Stimulated activated memory B cell treated with anti-CD40 and anti-IgM and Interleukin-4, amounts not matched to agents 10 μg/mL and 1 μg/mL and 100 μg/mL, for 72 hours (primary cell): ENCODE results near the gene C12orf60.
"Not testable (repeated sequence)": the region's sequence is repeated elsewhere in the genome, so short reads cannot be mapped to it uniquely, and the experiment has no call there.

Source experiments
- ATAC-seq: fragments of 150-1000 bp; cut with Tn5 transposase; 2 replicates; pipeline ENCODE4 v1.10.0; 2021
- H3K27ac Mint-ChIP-seq: one replicate; pipeline ENCODE4 v1.8.0; 2022; ENCODE audit warnings: mild to moderate bottlenecking, mixed read lengths
- H3K27me3 Mint-ChIP-seq: one replicate; pipeline ENCODE4 v1.8.0; 2022; ENCODE audit warnings: mixed read lengths
- H3K36me3 Mint-ChIP-seq: one replicate; pipeline ENCODE4 v1.8.0; 2022; ENCODE audit warnings: mixed read lengths
- H3K4me1 Mint-ChIP-seq: one replicate; pipeline ENCODE4 v1.8.0; 2022; ENCODE audit warnings: mixed read lengths
- H3K4me3 Mint-ChIP-seq: one replicate; pipeline ENCODE4 v1.8.0; 2022; ENCODE audit warnings: mild to moderate bottlenecking, moderate library complexity, mixed read lengths
- H3K9me3 Mint-ChIP-seq: one replicate; pipeline ENCODE4 v1.8.0; 2022; ENCODE audit warnings: mixed read lengths

C12orf60 gene

GRCh38 chr12:14803011-14803829, at the start of gene C12orf60, which contains the start of gene WBP11:
Gene C12orf60 (plus strand): TSS chr12:14803670. CDS start chr12:14822936, 19,266 bp downstream.
Gene WBP11 (minus strand): TSS chr12:14803478. CDS start chr12:14801383, 2,095 bp downstream.
- Mint-ChIP-seq H3K9me3 (no peaks in the 10 kb centered on the region), H3K36me3 (peaks cover 13% of the 10 kb centered on the region), H3K4me1 (peaks cover 12% of the 10 kb centered on the region), H3K27ac (no peak within 1 kb of the TSS), H3K4me3 (no peak within 1 kb of the TSS), H3K27me3 (no peaks in the 10 kb centered on the region)
- ATAC-seq, result peak; percentile 100

GRCh38 chr12:14756334-14757143, 46.9 kb upstream of the C12orf60 start:
- H3K4me1 Mint-ChIP-seq, result peaks cover 24% of the 10 kb centered on the region
- no peaks in the 10 kb centered on the region for H3K27me3 Mint-ChIP-seq
- H3K4me3 Mint-ChIP-seq, result no peak overlapping the region
- no peak for ATAC-seq
- H3K27ac Mint-ChIP-seq, result no peak overlapping the region
- peaks cover 54% of the 10 kb centered on the region for H3K36me3 Mint-ChIP-seq
- H3K9me3 Mint-ChIP-seq, result peaks cover 5% of the 10 kb centered on the region

GRCh38 chr12:14759711-14760280, 43.7 kb upstream of the C12orf60 start:
- H3K4me3 Mint-ChIP-seq, ATAC-seq, H3K27me3 Mint-ChIP-seq, H3K27ac Mint-ChIP-seq, H3K9me3 Mint-ChIP-seq: not testable (repeated sequence)
- H3K36me3 Mint-ChIP-seq, result peaks cover 72% of the 10 kb centered on the region
- peaks cover 28% of the 10 kb centered on the region for H3K4me1 Mint-ChIP-seq

GRCh38 chr12:14765398-14765797, 38.1 kb upstream of the C12orf60 start:
- peaks cover 80% of the 10 kb centered on the region for H3K36me3 Mint-ChIP-seq
- H3K9me3 Mint-ChIP-seq, result peaks cover 9% of the 10 kb centered on the region
- no peak overlapping the region for H3K27ac Mint-ChIP-seq
- no peak for ATAC-seq
- H3K4me3 Mint-ChIP-seq, result no peak overlapping the region
- peaks cover 23% of the 10 kb centered on the region for H3K4me1 Mint-ChIP-seq
- H3K27me3 Mint-ChIP-seq, result no peaks in the 10 kb centered on the region

- ATAC-seq, H3K4me3 Mint-ChIP-seq, H3K27ac Mint-ChIP-seq, H3K9me3 Mint-ChIP-seq, H3K27me3 Mint-ChIP-seq: not testable (repeated sequence)
- H3K4me1 Mint-ChIP-seq, result peaks cover 26% of the 10 kb centered on the region
- peaks cover 74% of the 10 kb centered on the region for H3K36me3 Mint-ChIP-seq
These were observed 37.5 kb upstream of the C12orf60 start for GRCh38 chr12:14766020-14766419.

- peaks cover 9% of the 10 kb centered on the region for H3K9me3 Mint-ChIP-seq
- no peaks in the 10 kb centered on the region for H3K27me3 Mint-ChIP-seq
- peaks cover 33% of the 10 kb centered on the region for H3K4me1 Mint-ChIP-seq
- no peak for ATAC-seq
- peaks cover 66% of the 10 kb centered on the region for H3K36me3 Mint-ChIP-seq
- H3K4me3 Mint-ChIP-seq, result no peak overlapping the region
- peak overlapping the region; percentile 46 for H3K27ac Mint-ChIP-seq
These were observed 36.7 kb upstream of the C12orf60 start for GRCh38 chr12:14766649-14767215.

- H3K9me3 Mint-ChIP-seq, result peaks cover 9% of the 10 kb centered on the region
- H3K27ac Mint-ChIP-seq, result peak overlapping the region; percentile 46
- H3K27me3 Mint-ChIP-seq, result no peaks in the 10 kb centered on the region
- H3K4me3 Mint-ChIP-seq, result no peak overlapping the region
- H3K4me1 Mint-ChIP-seq, result peaks cover 38% of the 10 kb centered on the region
- ATAC-seq, result no peak
- H3K36me3 Mint-ChIP-seq, result peaks cover 58% of the 10 kb centered on the region
These were observed 35.9 kb upstream of the C12orf60 start for GRCh38 chr12:14767617-14768016.

- Mint-ChIP-seq H3K4me1 (peaks cover 35% of the 10 kb centered on the region), H3K27ac (peak overlapping the region; percentile 99), H3K4me3 (peak overlapping the region; percentile 97), H3K9me3 (peaks cover 8% of the 10 kb centered on the region), H3K36me3 (peaks cover 53% of the 10 kb centered on the region), H3K27me3 (no peaks in the 10 kb centered on the region)
- ATAC-seq, result no peak
These were observed 34.6 kb upstream of the C12orf60 start for GRCh38 chr12:14768823-14769405.

- Mint-ChIP-seq H3K9me3 (peaks cover 7% of the 10 kb centered on the region), H3K4me3 (peak overlapping the region; percentile 97), H3K27me3 (no peaks in the 10 kb centered on the region), H3K27ac (peak overlapping the region; percentile 99), H3K36me3 (peaks cover 47% of the 10 kb centered on the region), H3K4me1 (peaks cover 35% of the 10 kb centered on the region)
- ATAC-seq, result peak; percentile 0
These were observed 34.0 kb upstream of the C12orf60 start for GRCh38 chr12:14769466-14769968.

GRCh38 chr12:14769969-14770495, 33.4 kb upstream of the C12orf60 start:
- peak overlapping the region; percentile 97 for H3K4me3 Mint-ChIP-seq
- peaks cover 42% of the 10 kb centered on the region for H3K36me3 Mint-ChIP-seq
- peak; percentile 83 for ATAC-seq
- H3K27ac Mint-ChIP-seq, result peak overlapping the region; percentile 99
- H3K9me3 Mint-ChIP-seq, result peaks cover 7% of the 10 kb centered on the region
- H3K4me1 Mint-ChIP-seq, result peaks cover 40% of the 10 kb centered on the region
- H3K27me3 Mint-ChIP-seq, result no peaks in the 10 kb centered on the region

- H3K27ac Mint-ChIP-seq, result peak overlapping the region; percentile 99
- peaks cover 47% of the 10 kb centered on the region for H3K4me1 Mint-ChIP-seq
- peak overlapping the region; percentile 97 for H3K4me3 Mint-ChIP-seq
- peak; percentile 61 for ATAC-seq
- H3K9me3 Mint-ChIP-seq, result peaks cover 3% of the 10 kb centered on the region
- no peaks in the 10 kb centered on the region for H3K27me3 Mint-ChIP-seq
- H3K36me3 Mint-ChIP-seq, result peaks cover 35% of the 10 kb centered on the region
These were observed 32.7 kb upstream of the C12orf60 start for GRCh38 chr12:14770496-14771461.

- no peaks in the 10 kb centered on the region for H3K27me3 Mint-ChIP-seq
- peak overlapping the region; percentile 99 for H3K27ac Mint-ChIP-seq
- peak overlapping the region; percentile 65 for H3K4me3 Mint-ChIP-seq
- H3K36me3 Mint-ChIP-seq, result peaks cover 26% of the 10 kb centered on the region
- ATAC-seq, result no peak
- peaks cover 52% of the 10 kb centered on the region for H3K4me1 Mint-ChIP-seq
- no peaks in the 10 kb centered on the region for H3K9me3 Mint-ChIP-seq
These were observed 31.8 kb upstream of the C12orf60 start for GRCh38 chr12:14771651-14772137.

- H3K9me3 Mint-ChIP-seq, result no peaks in the 10 kb centered on the region
- ATAC-seq, result no peak
- peaks cover 45% of the 10 kb centered on the region for H3K4me1 Mint-ChIP-seq
- H3K4me3 Mint-ChIP-seq, result no peak overlapping the region
- H3K27ac Mint-ChIP-seq, result no peak overlapping the region
- H3K27me3 Mint-ChIP-seq, result no peaks in the 10 kb centered on the region
- peaks cover 13% of the 10 kb centered on the region for H3K36me3 Mint-ChIP-seq
These were observed 30.5 kb upstream of the C12orf60 start for GRCh38 chr12:14772946-14773345.
